SU-DHL-6 (cell line): ENCODE measurements around the gene HAGHL.

Source experiments
- EZH2phosphoT487 ChIP-seq: fragments of 200-600 bp; sonication (generic), shearing (Covaris generic); conservative IDR thresholded peaks from 2 replicates; pipeline ENCODE4 v1.6.1; 2018; ENCODE audit warnings: mild to moderate bottlenecking, antibody characterized with exemption, low read length, moderate library complexity, mixed read lengths
- TF ChIP-seq, protein P1 (sequence below): fragments of 200-600 bp; sonication (generic); IDR thresholded peaks from one replicate; pipeline ENCODE4 v1.5.1; 2017; ENCODE audit warnings: antibody characterized with exemption, mild to moderate bottlenecking, low read length, moderate library complexity; ENCODE audit not compliant: insufficient read depth, poor library complexity, severe bottlenecking

DNA sequence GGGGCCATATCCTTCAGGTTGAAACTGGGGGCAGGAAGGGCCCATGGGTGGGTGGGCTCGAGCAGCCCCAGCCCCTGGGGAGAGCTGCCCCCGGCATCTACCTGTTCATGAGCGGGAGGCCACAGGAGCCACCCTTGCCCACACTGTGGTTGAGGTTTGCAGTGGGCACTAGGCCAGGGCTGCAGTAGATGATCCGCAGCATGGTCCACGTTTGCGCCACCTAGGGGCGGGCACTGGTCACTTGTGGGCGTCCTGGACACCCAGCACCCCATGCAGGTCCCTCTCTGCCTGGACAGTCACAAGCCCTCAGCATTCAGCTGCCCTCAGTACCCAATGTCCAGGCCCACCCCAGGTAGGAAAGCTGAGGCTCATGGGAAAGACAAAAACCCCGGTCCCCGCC is 40.9 kb upstream of the HAGHL start:
- TF ChIP-seq, protein P1, sequence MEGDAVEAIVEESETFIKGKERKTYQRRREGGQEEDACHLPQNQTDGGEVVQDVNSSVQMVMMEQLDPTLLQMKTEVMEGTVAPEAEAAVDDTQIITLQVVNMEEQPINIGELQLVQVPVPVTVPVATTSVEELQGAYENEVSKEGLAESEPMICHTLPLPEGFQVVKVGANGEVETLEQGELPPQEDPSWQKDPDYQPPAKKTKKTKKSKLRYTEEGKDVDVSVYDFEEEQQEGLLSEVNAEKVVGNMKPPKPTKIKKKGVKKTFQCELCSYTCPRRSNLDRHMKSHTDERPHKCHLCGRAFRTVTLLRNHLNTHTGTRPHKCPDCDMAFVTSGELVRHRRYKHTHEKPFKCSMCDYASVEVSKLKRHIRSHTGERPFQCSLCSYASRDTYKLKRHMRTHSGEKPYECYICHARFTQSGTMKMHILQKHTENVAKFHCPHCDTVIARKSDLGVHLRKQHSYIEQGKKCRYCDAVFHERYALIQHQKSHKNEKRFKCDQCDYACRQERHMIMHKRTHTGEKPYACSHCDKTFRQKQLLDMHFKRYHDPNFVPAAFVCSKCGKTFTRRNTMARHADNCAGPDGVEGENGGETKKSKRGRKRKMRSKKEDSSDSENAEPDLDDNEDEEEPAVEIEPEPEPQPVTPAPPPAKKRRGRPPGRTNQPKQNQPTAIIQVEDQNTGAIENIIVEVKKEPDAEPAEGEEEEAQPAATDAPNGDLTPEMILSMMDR: peak; percentile 19
- no peak for TF ChIP-seq EZH2phosphoT487
